HepG2 (cell line): ENCODE measurements around the gene DPM1. TPM values are rescaled to one million over a fixed set of nuclear protein-coding genes. Genes with fewer than 3 reads are reported as not detected.
A peak's percentile ranks its signal among the peaks of the same experiment; 100 is the strongest.

Experiments
- ATAC-seq: fragments of 200-7000 bp; cut with Tn5 transposase; 3 replicates; pipeline ENCODE4 v1.9.1; 2020; ENCODE audit warnings: mild to moderate bottlenecking, moderate library complexity
- BruUV-seq: library from RNA; stranded (reverse); fragments of 400-500 nt; replicated peaks from 2 replicates; lab custom pipeline; 2021; lab: Mats Ljungman, UMichigan
- CTCF ChIA-PET: fragments of 300-600 bp; formaldehyde crosslinking; extraction: SDS; loops from one replicate; lab custom pipeline; 2021; ENCODE audit warnings: low total read pairs, inconsistent platforms, low intra/inter-chr PET ratio; lab: Yijun Ruan, JAX
- POLR2A ChIA-PET: fragments of 350-600 bp; sonication (Branson Sonifier 250); formaldehyde crosslinking; loops from one replicate; lab custom pipeline; 2020; ENCODE audit warnings: antibody characterized with exemption, inconsistent platforms; lab: Yijun Ruan, JAX
- DNase-seq: peaks from one replicate; pipeline ENCODE4 v3.0.0-alpha.2; 2015; ENCODE audit warnings: low spot score
- FAIRE-seq: peaks from 3 replicates; lab custom pipeline; 2011; peaks lifted over from hg19 to GRCh38; lab: Jason Lieb, UNC
- H2AFZ ChIP-seq: one replicate; pipeline ENCODE4 v1.6.1; 2011; ENCODE audit warnings: low read length, inconsistent platforms
- H3K27ac ChIP-seq: fragments of 300-600 bp; 3 replicates; pipeline ENCODE4 v1.8.0; 2011; ENCODE audit warnings: mixed run types, mild to moderate bottlenecking, mixed read lengths, low read length, inconsistent platforms; ENCODE audit not compliant: insufficient read depth; ENCODE audit errors: extremely low read length
- H3K27me3 ChIP-seq, 2 experiments: fragments of 200-600 bp in 1 of 2; 2 replicates in 1 of 2; 3 replicates in 1 of 2; pipeline versions ENCODE4 v1.6.0 to v1.8.0; 2011; ENCODE audit warnings: low read length in 2 of 2, mild to moderate bottlenecking in 2 of 2, moderate library complexity in 2 of 2, inconsistent platforms in 1 of 2; ENCODE audit not compliant: insufficient read depth in 2 of 2, control insufficient read depth in 1 of 2
- H3K36me3 ChIP-seq, 2 experiments: fragments of 200-600 bp in 1 of 2; replicated peaks in 1 of 2; 2 replicates in 1 of 2; 3 replicates in 1 of 2; pipeline versions ENCODE4 v1.5.1 to v1.8.0; 2011; ENCODE audit warnings: low read length in 2 of 2, inconsistent platforms in 1 of 2; ENCODE audit not compliant: insufficient read depth in 2 of 2, control insufficient read depth in 1 of 2
- H3K4me1 ChIP-seq: 2 replicates; pipeline ENCODE4 v1.5.1; 2012; ENCODE audit warnings: low read length, inconsistent platforms; ENCODE audit not compliant: insufficient read depth
- H3K4me2 ChIP-seq: 2 replicates; pipeline ENCODE4 v1.6.0; 2011; ENCODE audit warnings: low read depth, low read length, inconsistent platforms
- H3K4me3 ChIP-seq, 3 experiments: fragments of 200-600 bp in 1 of 3; sonication (generic), shearing (Covaris generic) in 1 of 3; replicated peaks in 1 of 3; 2 replicates each; pipeline ENCODE4 v1.5.1; 2011 to 2016; ENCODE audit warnings: low read length in 3 of 3, inconsistent platforms in 2 of 3, low read depth in 2 of 3, mild to moderate bottlenecking in 2 of 3, control low read depth in 1 of 3, mixed read lengths in 1 of 3; ENCODE audit not compliant: insufficient read depth in 1 of 3
- H3K79me2 ChIP-seq: one replicate; pipeline ENCODE4 v1.6.1; 2011; ENCODE audit warnings: low read length, inconsistent platforms; ENCODE audit not compliant: insufficient read depth
- H3K9ac ChIP-seq: 2 replicates; pipeline ENCODE4 v1.6.0; 2011; ENCODE audit warnings: mild to moderate bottlenecking, low read depth, low read length, inconsistent platforms; ENCODE audit not compliant: insufficient read depth
- H3K9me3 ChIP-seq: 2 replicates; pipeline ENCODE4 v1.5.1; 2012; ENCODE audit warnings: mild to moderate bottlenecking, low read length
- H4K20me1 ChIP-seq: 2 replicates; pipeline ENCODE4 v1.6.0; 2011; ENCODE audit warnings: inconsistent platforms, mild to moderate bottlenecking, low read length, moderate library complexity; ENCODE audit not compliant: insufficient read depth
- ATF4 ChIP-seq, 2 experiments: fragments of 450-650 bp in 1 of 2; sonication (generic) in 1 of 2; formaldehyde crosslinking; IDR thresholded peaks; 2 replicates each; pipeline versions ENCODE4 v1.5.0 to v1.8.0; 2020 to 2022; ENCODE audit warnings: mild to moderate bottlenecking in 1 of 2, missing genetic modification reagents in 1 of 2
- CEBPB ChIP-seq: IDR thresholded peaks from 2 replicates; pipeline ENCODE4 v1.6.1; 2011; ENCODE audit warnings: low read depth, low read length, improper control_type of control experiment, borderline replicate concordance
- MLX ChIP-seq: IDR thresholded peaks from 2 replicates; pipeline ENCODE4 v1.6.1; 2016
- PREB ChIP-seq: sonication (generic); formaldehyde crosslinking; IDR thresholded peaks from 2 replicates; pipeline ENCODE4 v1.4.0; 2020; ENCODE audit warnings: missing genetic modification reagents
- SOX6 ChIP-seq, 2 experiments: fragments of 450-650 bp in 1 of 2; sonication (generic) in 1 of 2; formaldehyde crosslinking in 1 of 2; IDR thresholded peaks; 2 replicates each; pipeline versions ENCODE4 v1.4.0 to v1.6.1; 2017 to 2020; ENCODE audit warnings: antibody characterized with exemption in 1 of 2, mild to moderate bottlenecking in 1 of 2, missing genetic modification reagents in 1 of 2
- TARDBP ChIP-seq: sonication (generic); formaldehyde crosslinking; IDR thresholded peaks from 2 replicates; pipeline ENCODE4 v1.8.0; 2022; ENCODE audit warnings: mild to moderate bottlenecking, missing genetic modification reagents
- ZNF276 ChIP-seq: sonication (generic); formaldehyde crosslinking; IDR thresholded peaks from 2 replicates; pipeline ENCODE4 v1.4.0; 2020; ENCODE audit warnings: mild to moderate bottlenecking, low read depth, missing genetic modification reagents
- ZNF768 ChIP-seq: sonication (generic); formaldehyde crosslinking; IDR thresholded peaks from 2 replicates; pipeline ENCODE4 v1.4.0; 2020; ENCODE audit warnings: missing genetic modification reagents
- ZNF788 ChIP-seq: sonication (generic); formaldehyde crosslinking; IDR thresholded peaks from 2 replicates; pipeline ENCODE4 v1.5.0; 2020; ENCODE audit warnings: mild to moderate bottlenecking, missing genetic modification reagents, borderline replicate concordance
- ZNF850 ChIP-seq: sonication (generic); formaldehyde crosslinking; conservative IDR thresholded peaks from 2 replicates; pipeline ENCODE4 v1.9.0; 2021; ENCODE audit warnings: mild to moderate bottlenecking, missing genetic modification reagents
- WGBS: methylation state at CpG from one replicate; pipeline ENCODE4 v1.1.6; 2017; ENCODE audit warnings: low lambda C conversion rate; 5-methylcytosine and 5-hydroxymethylcytosine counted together
- in situ Hi-C: cut with HindIII; loops from 2 replicates; pipeline ENCODE4 v1.10.0; 2017; ENCODE audit warnings: low pct_unique_long_range_greater_than_20kb; ENCODE audit not compliant: extremely low pct_ligation_motif_present
- intact Hi-C: fragments of 100-400 bp; cut with micrococcal nuclease; formaldehyde crosslinking; loops from one replicate; pipeline ENCODE4 v1.10.0; 2022; ENCODE audit not compliant: unreplicated experiment
- polyA plus RNA-seq, 8 experiments: library from polyadenylated mRNA; depleted of rRNA in 3 of 8; stranded (reverse) in 7 of 8; unstranded in 1 of 8; fragments of >200 nt; fragmentation: Illumina TruSeq in 4 of 8; extraction: Trizol in 4 of 8; gene quantifications; 2 replicates each; pipeline versions ENCODE4 v1.2.1 to v1.2.3, GENCODE V29; 2011 to 2016; ENCODE audit warnings: low read depth in 4 of 8, missing spikeins in 1 of 8, mixed read lengths in 1 of 8; ENCODE audit not compliant: insufficient read depth in 1 of 8
- total RNA-seq, 5 experiments: library from RNA; depleted of rRNA; stranded (reverse); fragments of >200 nt; fragmentation: Illumina TruSeq; extraction: Trizol; gene quantifications; 2 replicates each; pipeline ENCODE4 v1.2.3, GENCODE V29; 2016; ENCODE audit warnings: low read depth in 1 of 5

DPM1 gene
- total and polyA plus RNA-seq, 2 of the 13 experiments (the other 11 are each of a cell fraction or from before 2014, with no cell fraction given), result 83.2 to 161 TPM

GRCh38 chr20:50993876-50994275, 35.5 kb upstream of the DPM1 start:
- intact Hi-C loops, result no loop called here
- no peak for DNase-seq
- Histone ChIP-seq H3K4me2 (no peak overlapping the region), H3K9ac (no peak overlapping the region), H3K9me3 (no peaks in the 10 kb centered on the region), H3K27me3 (peaks cover 2 to 22% of the 10 kb centered on the region in 2 experiments; a peak in 4 of 5 replicates), H3K4me1 (peaks cover 8% of the 10 kb centered on the region; the same call in 1 of the 2 replicates), H3K79me2 (no peaks in the 10 kb centered on the region), H4K20me1 (no peaks in the 10 kb centered on the region), H2AFZ (no peak overlapping the region), H3K36me3 (no peaks in the 10 kb centered on the region), H3K4me3 (no peak overlapping the region), H3K27ac (no peak overlapping the region)
- no TSS peak for BruUV-seq
- 36% methylated on average over 9 of the region's 9 CpGs for WGBS
- CTCF ChIA-PET, result interaction anchor here (1.5 kb wide), 1 partner anchor 313 kb away, joined by 11 read pairs; no protein-coding TSS in a partner anchor
- in situ Hi-C loops, result loop anchor here (25.0 kb wide), 2 partner anchors 593 to 1093 kb away; no protein-coding TSS in a partner anchor
- POLR2A ChIA-PET, result no interaction called here
- no peak for FAIRE-seq
- no peak for ATAC-seq
- TF ChIP-seq ZNF768 (CRISPR knock-in tag), result peak; percentile 88
- no peak for TF ChIP-seq ZNF276

GRCh38 chr20:50992733-50993457, 34.6 kb upstream of the DPM1 start:
- Histone ChIP-seq H4K20me1 (peaks cover 3% of the 10 kb centered on the region; the same call in 1 of the 2 replicates), H3K4me2 (peak overlapping the region; percentile 47), H3K4me3 (peak overlapping the region in 1 of 3 experiments; percentile 14; a peak in 1 of 6 replicates), H3K4me1 (peaks cover 8% of the 10 kb centered on the region; the same call in 1 of the 2 replicates), H3K27ac (no peak overlapping the region), H3K79me2 (no peaks in the 10 kb centered on the region), H3K9ac (no peak overlapping the region), H2AFZ (no peak overlapping the region), H3K27me3 (peaks cover 0 to 23% of the 10 kb centered on the region in 2 experiments; a peak in 4 of 5 replicates), H3K9me3 (no peaks in the 10 kb centered on the region), H3K36me3 (no peaks in the 10 kb centered on the region)
- DNase-seq (peak; percentile 89), ATAC-seq (peak; percentile 97), FAIRE-seq (peak; percentile 98)
- BruUV-seq, result no TSS peak
- WGBS, result 21% methylated on average over 13 of the region's 13 CpGs
- CTCF ChIA-PET, result interaction anchor here (1.5 kb wide), 1 partner anchor 314 kb away, joined by 11 read pairs; no protein-coding TSS in a partner anchor
- intact Hi-C loops, result no loop called here
- POLR2A ChIA-PET, result interaction anchor here (0.6 to 1.5 kb wide), 3 partner anchors 62 to 333 kb away, joined by 3 to 5 read pairs (median 4); partner anchors contain the start of gene ADNP
- in situ Hi-C loops, result loop anchor here (25.0 kb wide), 2 partner anchors 594 to 1094 kb away; no protein-coding TSS in a partner anchor
- peak; percentile 51; the same call in 1 of the 2 replicates for TF ChIP-seq ZNF788 (CRISPR knock-in tag)
- TF ChIP-seq CEBPB, result peak; percentile 78; the same call in 1 of the 2 replicates
- no peak for TF ChIP-seq MLX
- TF ChIP-seq SOX6 (IDR thresholded peaks at IDR 0.05), result no peak
- TF ChIP-seq SOX6 (CRISPR knock-in tag; IDR thresholded peaks at IDR 0.05), result 0 out of 2 replicates have a peak, but pooled peaks have one; percentile 34
- no peak for TF ChIP-seq TARDBP
- TF ChIP-seq PREB (CRISPR knock-in tag), result no peak
- peak in 1 of 2 experiments; percentile 87; a peak in 2 of 4 replicates for TF ChIP-seq ATF4 (CRISPR knock-in tag; IDR thresholded peaks at IDR 0.05)
- TF ChIP-seq ZNF850 (CRISPR knock-in tag), result no peak
